ENCODE results near the gene GPHN. TPM values are rescaled to one million over a fixed set of nuclear protein-coding genes. Genes with fewer than 3 reads are reported as not detected.

The GPHN gene
- total and polyA plus RNA-seq, 2 experiments from 2014 or later, result 15.1 to 20.1 TPM

GRCh38 chr14:67172056-67172455 is 664.1 kb downstream of the GPHN start:
- TF ChIP-seq, protein P1, sequence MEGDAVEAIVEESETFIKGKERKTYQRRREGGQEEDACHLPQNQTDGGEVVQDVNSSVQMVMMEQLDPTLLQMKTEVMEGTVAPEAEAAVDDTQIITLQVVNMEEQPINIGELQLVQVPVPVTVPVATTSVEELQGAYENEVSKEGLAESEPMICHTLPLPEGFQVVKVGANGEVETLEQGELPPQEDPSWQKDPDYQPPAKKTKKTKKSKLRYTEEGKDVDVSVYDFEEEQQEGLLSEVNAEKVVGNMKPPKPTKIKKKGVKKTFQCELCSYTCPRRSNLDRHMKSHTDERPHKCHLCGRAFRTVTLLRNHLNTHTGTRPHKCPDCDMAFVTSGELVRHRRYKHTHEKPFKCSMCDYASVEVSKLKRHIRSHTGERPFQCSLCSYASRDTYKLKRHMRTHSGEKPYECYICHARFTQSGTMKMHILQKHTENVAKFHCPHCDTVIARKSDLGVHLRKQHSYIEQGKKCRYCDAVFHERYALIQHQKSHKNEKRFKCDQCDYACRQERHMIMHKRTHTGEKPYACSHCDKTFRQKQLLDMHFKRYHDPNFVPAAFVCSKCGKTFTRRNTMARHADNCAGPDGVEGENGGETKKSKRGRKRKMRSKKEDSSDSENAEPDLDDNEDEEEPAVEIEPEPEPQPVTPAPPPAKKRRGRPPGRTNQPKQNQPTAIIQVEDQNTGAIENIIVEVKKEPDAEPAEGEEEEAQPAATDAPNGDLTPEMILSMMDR (IDR thresholded peaks at IDR 0.05; ENCODE audit: low read depth, low read length), result no peak
- DNase-seq (ENCODE audit: low read depth in 1 of 2, low spot score in 1 of 2), result no peak
- Histone ChIP-seq H3K4me1 (ENCODE audit: low read depth) (no peaks in the 10 kb centered on the region), H3K9me3 (ENCODE audit: low read depth) (no peaks in the 10 kb centered on the region), H3K36me3 (no peaks in the 10 kb centered on the region), H3K27me3 (no peaks in the 10 kb centered on the region), H3K27ac (no peak overlapping the region), H3K4me3 (no peak overlapping the region)

DNA sequence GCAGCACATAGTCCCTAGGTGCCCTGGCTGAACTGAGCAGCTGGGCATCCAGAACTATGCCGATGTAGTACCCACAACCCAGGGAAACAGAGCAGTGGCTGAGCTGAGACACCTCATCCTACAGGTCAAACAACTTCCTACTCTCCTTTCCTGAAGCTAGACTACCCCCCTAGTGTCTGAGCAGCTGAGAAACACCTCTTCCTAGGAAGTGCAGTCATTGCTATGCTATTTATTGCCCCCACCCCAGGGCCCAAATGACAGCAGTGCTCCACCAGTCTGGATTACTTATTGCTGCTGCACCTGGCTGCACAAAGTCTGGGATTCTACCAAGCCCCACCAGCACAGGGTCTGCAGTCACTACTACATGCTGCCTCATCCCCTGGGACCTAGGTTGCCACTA is 664.6 kb downstream of the GPHN start:
- Histone ChIP-seq H3K27ac (no peak overlapping the region), H3K36me3 (no peaks in the 10 kb centered on the region)
- TF ChIP-seq, protein P1 (IDR thresholded peaks at IDR 0.05; ENCODE audit: low read depth, low read length), result no peak

GRCh38 chr14:67173719-67174118 is 665.8 kb downstream of the GPHN start:
- no peaks in the 10 kb centered on the region for H3K4me1 ChIP-seq (ENCODE audit: low read depth)
- no peak for DNase-seq (ENCODE audit: low read depth in 1 of 2, low spot score in 1 of 2)
- H3K4me3 ChIP-seq, result no peak overlapping the region

More for the DNA sequence above, 664.6 kb downstream of the GPHN start:
- no peak overlapping the region for H3K4me3 ChIP-seq
- no peaks in the 10 kb centered on the region for H3K27me3 ChIP-seq
- H3K4me1 ChIP-seq (ENCODE audit: low read depth), result no peaks in the 10 kb centered on the region
- DNase-seq (ENCODE audit: low read depth in 1 of 2, low spot score in 1 of 2), result no peak
- H3K9me3 ChIP-seq (ENCODE audit: low read depth), result no peaks in the 10 kb centered on the region

DNA sequence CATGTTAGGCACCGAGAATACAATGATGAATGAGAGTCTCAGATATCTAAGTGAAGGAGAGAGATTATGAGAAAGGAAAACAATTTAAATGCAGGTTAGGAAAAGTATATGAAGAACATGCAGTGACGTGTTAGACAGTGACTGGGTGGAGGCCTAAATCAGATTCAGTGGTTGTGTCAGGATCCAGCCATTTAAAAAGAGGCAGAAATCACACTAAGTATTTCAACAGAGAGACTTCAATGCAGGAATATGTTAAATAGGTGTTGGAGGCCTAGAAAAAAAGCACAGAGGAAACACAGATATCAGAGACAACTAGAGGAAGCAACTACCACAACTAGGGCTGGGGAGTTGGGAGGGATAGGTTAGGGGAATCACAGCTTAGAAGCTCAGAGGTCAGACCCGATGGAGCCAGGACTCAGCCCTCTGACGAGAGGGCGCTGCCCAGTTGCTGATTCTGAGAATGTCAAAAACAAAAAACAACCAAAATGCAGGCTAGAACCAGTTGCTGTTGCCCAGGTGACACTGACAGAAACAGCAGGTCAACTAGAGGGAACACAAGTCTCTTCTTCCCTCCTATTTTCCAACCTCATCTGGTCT is 678.3 kb downstream of the GPHN start:
- no peak for DNase-seq (ENCODE audit: low read depth in 1 of 2, low spot score in 1 of 2)
- H3K4me3 ChIP-seq, result no peak overlapping the region
- H3K27me3 ChIP-seq, result no peaks in the 10 kb centered on the region
- no peaks in the 10 kb centered on the region for H3K9me3 ChIP-seq (ENCODE audit: low read depth)
- peaks cover 1% of the 10 kb centered on the region for H3K36me3 ChIP-seq
- TF ChIP-seq, protein P1 (IDR thresholded peaks at IDR 0.05; ENCODE audit: low read depth, low read length), result no peak
- H3K4me1 ChIP-seq (ENCODE audit: low read depth), result no peaks in the 10 kb centered on the region
- no peak overlapping the region for H3K27ac ChIP-seq

More at GRCh38 chr14:67173719-67174118, 665.8 kb downstream of the GPHN start:
- no peaks in the 10 kb centered on the region for H3K27me3 ChIP-seq
- TF ChIP-seq, protein P1 (IDR thresholded peaks at IDR 0.05; ENCODE audit: low read depth, low read length), result no peak
- H3K9me3 ChIP-seq (ENCODE audit: low read depth), result no peaks in the 10 kb centered on the region
- H3K27ac ChIP-seq, result no peak overlapping the region
- H3K36me3 ChIP-seq, result no peaks in the 10 kb centered on the region

- peaks cover 6% of the 10 kb centered on the region for H3K4me1 ChIP-seq (ENCODE audit: low read depth)
- TF ChIP-seq, protein P1 (IDR thresholded peaks at IDR 0.05; ENCODE audit: low read depth, low read length), result no peak
- no peaks in the 10 kb centered on the region for H3K9me3 ChIP-seq (ENCODE audit: low read depth)
- no peak overlapping the region for H3K27ac ChIP-seq
- H3K4me3 ChIP-seq, result no peak overlapping the region
- H3K27me3 ChIP-seq, result no peaks in the 10 kb centered on the region
- peak in 1 of 2 donors; percentile 40 for DNase-seq (ENCODE audit: low read depth in 1 of 2, low spot score in 1 of 2)
- H3K36me3 ChIP-seq, result no peaks in the 10 kb centered on the region
Measured at GRCh38 chr14:67186789-67187584, 679.0 kb downstream of the GPHN start.

Measured in cardiac muscle cell (in vitro differentiated cells and primary cell).